GM18507 (cell line): ENCODE data around the gene RAD23A.
A peak's percentile ranks its signal among the peaks of the same experiment; 100 is the strongest.
"Not testable (repeated sequence)": the region's sequence is repeated elsewhere in the genome, so short reads cannot be mapped to it uniquely, and the experiment has no call there.

Source experiments
- DNase-seq: peaks from one replicate; pipeline ENCODE4 v3.0.0; 2011; ENCODE audit warnings: low read depth; ENCODE audit not compliant: insufficient read length; ENCODE audit errors: extremely low spot score
- FAIRE-seq: peaks from 2 replicates; lab custom pipeline; 2011; peaks lifted over from hg19 to GRCh38; lab: Jason Lieb, UNC

The RAD23A gene

DNA sequence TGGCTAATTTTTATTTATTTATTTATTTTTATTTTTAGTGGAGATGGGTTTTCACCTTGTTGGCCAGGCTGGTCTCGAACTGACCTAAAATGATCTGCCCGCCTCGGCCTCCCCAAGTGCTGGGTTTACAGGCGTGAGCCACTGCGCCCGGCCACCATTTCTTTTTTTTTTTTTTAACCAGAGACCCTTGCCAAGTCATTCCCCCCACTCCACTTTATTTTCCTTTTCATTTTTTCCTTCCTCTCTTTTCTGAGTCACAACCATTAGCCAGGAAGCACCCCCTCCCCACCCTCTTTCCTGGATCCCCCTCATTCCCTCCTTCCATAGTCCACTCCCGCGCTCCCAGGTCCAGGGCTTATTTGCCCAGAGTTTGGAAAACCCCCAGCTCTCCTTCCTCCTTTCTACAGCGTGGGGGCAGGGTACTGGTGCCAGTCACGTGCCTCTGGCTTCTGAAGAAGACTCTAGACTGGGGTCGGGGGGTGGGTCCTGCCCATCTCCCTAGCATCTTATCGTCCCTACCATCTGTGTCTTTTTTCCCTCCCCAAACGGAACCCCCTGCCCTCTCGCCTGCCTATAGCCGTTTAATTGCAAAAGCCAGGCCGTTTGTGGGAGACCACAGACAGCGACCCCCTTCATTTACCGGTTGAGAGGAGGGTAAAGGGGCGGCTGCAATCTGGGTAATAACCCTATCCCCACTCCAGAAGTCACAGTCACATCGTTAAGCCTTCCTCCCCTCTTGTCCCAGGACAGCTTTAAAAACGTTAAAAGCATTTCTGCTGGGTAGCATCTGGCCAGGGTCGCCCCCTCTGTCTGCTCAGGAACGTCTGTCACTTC, 8.4 kb upstream of the RAD23A start:
- FAIRE-seq (no peak), DNase-seq (no peak)

DNA sequence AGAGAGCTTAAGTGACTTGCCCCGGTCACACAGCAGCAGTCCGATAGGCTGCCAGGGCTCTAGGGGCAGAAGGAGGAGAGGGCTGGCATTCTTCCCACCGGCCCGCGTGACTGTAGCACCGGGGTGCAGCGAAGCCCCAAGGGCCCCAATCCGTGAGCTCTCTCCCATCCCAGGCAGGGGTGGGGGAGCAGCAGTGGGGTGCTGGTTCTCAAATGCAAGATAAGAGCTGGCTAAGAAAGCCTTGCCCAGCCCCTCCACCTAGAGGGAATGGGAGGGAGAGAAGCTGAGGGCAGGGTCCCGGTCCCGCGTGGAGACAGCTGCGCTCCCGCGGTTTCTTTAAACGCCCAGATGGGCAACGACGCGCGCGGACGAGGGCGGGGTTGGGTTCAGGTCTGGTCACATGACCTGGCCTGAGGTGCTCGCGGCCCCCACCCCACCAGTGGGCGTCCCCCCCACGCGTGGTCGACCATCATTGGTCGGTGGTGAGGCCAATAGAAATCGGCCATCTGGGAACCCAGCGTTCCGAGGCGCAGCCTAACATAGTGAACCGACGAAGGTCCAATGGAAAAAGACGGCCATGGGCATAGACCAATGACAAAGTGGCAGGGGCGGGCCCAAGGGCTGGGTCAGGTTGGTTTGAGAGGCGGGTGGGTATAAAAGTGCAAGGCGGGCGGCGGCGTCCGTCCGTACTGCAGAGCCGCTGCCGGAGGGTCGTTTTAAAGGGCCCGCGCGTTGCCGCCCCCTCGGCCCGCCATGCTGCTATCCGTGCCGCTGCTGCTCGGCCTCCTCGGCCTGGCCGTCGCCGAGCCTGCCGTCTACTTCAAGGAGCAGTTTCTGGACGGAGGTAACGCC, 7.5 kb upstream of the RAD23A start, which contains the start of gene CALR:
Gene CALR (plus strand): TSS at position 683 of the 852 bp plus-strand sequence. CDS start 71 bp downstream, at position 754.
- DNase-seq (peak; percentile 86), FAIRE-seq (peak; percentile 98)

- FAIRE-seq (no peak), DNase-seq (no peak)
Measured at GRCh38 chr19:12938779-12939601, 6.7 kb upstream of the RAD23A start.

DNA sequence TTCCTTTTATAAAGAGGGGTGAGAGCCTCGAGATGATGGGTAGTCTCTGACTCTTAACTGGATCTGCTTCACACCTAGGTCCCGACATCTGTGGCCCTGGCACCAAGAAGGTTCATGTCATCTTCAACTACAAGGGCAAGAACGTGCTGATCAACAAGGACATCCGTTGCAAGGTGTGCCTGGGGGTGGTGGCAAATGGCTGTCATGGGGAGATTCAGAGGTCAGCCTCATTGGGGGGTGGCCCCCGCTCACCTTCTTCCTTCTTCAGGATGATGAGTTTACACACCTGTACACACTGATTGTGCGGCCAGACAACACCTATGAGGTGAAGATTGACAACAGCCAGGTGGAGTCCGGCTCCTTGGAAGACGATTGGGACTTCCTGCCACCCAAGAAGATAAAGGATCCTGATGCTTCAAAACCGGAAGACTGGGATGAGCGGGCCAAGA, 5.7 kb upstream of the RAD23A start:
- DNase-seq (no peak), FAIRE-seq (no peak)

GRCh38 chr19:12940897-12941296, 4.8 kb upstream of the RAD23A start:
- DNase-seq, result no peak
- FAIRE-seq, result no peak

GRCh38 chr19:12943437-12944044, 2.1 kb upstream of the RAD23A start:
- FAIRE-seq (no peak), DNase-seq (no peak)

- FAIRE-seq, result no peak
- DNase-seq, result no peak
Measured at GRCh38 chr19:12944104-12944674, 1.5 kb upstream of the RAD23A start.

DNA sequence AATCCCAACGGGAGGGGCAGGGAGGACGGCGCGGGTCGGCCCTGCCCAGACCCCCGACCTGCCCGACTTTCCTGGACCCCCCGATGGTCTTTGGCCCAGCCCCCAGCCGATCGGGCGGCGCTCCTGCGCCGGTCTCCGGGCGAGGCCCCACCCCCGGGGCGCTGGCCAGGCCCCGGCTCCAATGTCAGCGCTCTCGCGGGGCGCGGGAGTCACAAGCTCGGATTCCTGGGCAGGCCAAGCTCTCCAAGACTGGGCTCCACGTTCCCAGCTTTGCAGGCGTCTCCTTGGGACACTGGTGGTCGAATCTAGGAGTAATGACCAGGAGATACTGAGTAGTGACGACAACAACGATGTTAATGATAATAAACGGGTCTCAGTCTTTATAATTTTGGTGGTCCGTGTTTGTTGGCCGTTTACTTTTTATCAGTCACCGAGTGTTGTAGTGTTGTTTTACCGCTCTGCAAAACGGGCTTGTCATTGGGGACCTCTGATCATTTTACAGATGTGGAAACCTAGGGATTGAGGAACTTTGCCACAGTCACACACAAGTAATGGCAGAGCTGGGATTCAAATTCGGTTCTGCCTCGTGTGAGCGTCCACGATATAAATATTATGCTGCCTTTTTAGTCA, 545 bp downstream of the RAD23A start:
- FAIRE-seq, result peak; percentile 35
- DNase-seq, result no peak

GRCh38 chr19:12946731-12947496, 1.3 kb downstream of the RAD23A start:
- FAIRE-seq (no peak), DNase-seq (no peak)

DNA sequence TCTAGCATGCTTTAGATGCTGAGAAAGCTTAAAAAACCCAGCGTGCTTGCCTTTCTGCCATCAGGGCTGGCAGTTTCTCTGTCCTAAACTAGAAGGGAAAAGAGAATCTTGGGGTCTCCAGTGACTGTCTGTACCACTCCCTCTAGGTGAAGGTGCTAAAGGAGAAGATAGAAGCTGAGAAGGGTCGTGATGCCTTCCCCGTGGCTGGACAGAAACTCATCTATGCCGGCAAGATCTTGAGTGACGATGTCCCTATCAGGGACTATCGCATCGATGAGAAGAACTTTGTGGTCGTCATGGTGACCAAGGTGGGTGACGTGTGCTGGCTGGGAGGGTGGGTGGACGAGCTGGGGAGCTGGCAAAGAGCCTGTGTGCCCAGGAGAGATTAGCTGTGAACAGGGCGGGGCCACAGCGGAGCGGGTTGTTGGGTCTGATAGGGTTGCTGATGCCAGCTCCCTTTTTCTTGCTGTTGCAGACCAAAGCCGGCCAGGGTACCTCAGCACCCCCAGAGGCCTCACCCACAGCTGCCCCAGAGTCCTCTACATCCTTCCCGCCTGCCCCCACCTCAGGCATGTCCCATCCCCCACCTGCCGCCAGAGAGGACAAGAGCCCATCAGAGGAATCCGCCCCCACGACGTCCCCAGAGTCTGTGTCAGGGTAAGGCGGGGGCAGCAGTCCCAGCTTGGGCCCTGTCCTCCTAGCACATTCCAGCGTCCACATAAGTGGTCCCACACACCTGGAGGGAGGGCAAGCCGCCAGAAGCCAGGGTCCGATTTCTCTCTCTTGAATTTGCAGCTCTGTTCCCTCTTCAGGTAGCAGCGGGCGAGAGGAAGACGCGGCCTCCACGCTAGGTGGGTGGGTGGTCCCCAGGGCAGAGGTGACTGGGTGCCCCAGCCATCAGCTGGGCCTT, 2.3 kb downstream of the RAD23A start:
- FAIRE-seq (no peak), DNase-seq (no peak)

DNA sequence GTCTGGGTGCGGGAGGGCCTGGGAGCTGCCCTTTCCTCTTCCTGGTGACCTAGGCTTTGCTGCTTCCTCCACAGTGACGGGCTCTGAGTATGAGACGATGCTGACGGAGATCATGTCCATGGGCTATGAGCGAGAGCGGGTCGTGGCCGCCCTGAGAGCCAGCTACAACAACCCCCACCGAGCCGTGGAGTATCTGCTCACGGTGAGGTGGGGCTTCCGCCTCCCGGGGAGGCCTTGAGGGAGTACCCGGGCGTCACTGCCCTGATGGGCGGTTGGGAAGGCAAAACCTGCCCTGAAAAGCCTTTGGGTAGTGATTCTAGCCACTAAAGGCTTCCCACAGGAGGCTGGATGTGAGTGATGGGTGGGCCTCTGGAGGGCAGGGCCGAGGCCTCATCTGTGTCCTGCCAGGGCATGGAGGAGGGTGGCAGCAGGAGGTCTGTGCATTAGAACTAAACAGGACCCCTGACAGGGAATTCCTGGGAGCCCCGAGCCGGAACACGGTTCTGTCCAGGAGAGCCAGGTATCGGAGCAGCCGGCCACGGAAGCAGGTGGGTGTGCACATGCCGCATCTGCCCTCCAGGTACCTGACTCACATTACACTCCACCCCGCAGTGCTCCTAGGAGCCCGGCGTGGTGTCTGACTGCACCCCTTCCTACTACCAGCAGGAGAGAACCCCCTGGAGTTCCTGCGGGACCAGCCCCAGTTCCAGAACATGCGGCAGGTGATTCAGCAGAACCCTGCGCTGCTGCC, 3.1 kb downstream of the RAD23A start:
- DNase-seq, result no peak

GRCh38 chr19:12949363-12950283, 4.0 kb downstream of the RAD23A start:
- FAIRE-seq (no peak), DNase-seq (no peak)

More for the DNA sequence above, 3.1 kb downstream of the RAD23A start:
- FAIRE-seq, result no peak

DNA sequence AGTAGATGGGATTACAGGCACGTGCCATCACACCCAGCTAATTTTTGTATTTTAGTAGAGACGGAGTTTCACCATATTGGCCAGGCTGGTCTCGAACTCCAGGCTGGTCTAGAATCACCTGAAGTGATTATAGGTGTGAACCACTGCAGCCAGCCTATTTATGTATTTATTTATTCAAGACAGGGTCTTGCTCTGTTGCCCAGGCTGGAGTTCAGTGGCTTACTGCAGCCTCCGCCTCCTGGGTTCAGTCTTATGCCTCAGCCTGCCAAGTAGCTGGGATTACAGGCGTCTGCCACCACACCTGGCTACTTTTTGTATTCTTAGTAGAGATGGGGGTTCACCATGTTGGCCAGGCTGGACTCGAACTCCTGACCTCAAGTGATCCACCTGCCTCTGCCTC, 6.4 kb downstream of the RAD23A start:
- not testable (repeated sequence) for DNase-seq, FAIRE-seq

DNA sequence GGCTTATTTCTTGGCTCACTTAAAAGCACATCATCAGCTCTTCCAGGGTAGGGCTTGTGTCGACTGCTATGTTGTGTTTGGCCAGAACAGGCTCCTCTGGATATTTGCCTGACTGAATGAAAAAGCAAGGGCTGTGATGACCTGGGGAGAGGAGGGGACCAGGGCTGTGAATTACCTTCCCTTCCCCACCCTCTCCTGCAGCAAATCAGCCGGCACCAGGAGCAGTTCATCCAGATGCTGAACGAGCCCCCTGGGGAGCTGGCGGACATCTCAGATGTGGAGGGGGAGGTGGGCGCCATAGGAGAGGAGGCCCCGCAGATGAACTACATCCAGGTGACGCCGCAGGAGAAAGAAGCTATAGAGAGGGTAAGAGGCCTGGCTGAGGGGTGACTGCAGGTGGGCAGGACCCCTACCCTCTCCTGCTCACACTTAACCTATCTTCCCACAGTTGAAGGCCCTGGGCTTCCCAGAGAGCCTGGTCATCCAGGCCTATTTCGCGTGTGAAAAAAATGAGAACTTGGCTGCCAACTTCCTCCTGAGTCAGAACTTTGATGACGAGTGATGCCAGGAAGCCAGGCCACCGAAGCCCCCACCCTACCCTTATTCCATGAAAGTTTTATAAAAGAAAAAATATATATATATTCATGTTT, 7.0 kb downstream of the RAD23A start:
- FAIRE-seq (no peak), DNase-seq (no peak)
